Hematopoietic multipotent progenitor cell treated with erythropoietin and hydrocortisone succinate and interleukin-3 and kit ligand, for 4 days (in vitro differentiated cells): ENCODE data around the gene ADGRL3.
"Not testable (repeated sequence)": the region's sequence is repeated elsewhere in the genome, so short reads cannot be mapped to it uniquely, and the experiment has no call there.

Source experiments
- DNase-seq: peaks from one replicate; pipeline ENCODE4 v3.0.0-alpha.2; 2015

Gene ADGRL3

GRCh38 chr4:61933527-61933926 is 733.4 kb downstream of the ADGRL3 start:
- no peak for DNase-seq

GRCh38 chr4:61934198-61934597 is 734.1 kb downstream of the ADGRL3 start:
- DNase-seq: no peak

GRCh38 chr4:61938250-61938846 is 738.2 kb downstream of the ADGRL3 start:
- DNase-seq: peak; percentile 3

- DNase-seq: no peak
These were observed 750.5 kb downstream of the ADGRL3 start for GRCh38 chr4:61950625-61951024.

- no peak for DNase-seq
These were observed 753.3 kb downstream of the ADGRL3 start for GRCh38 chr4:61953386-61953785.

- DNase-seq: no peak
These were observed 758.5 kb downstream of the ADGRL3 start for GRCh38 chr4:61958591-61958990.

- DNase-seq: no peak
These were observed 759.0 kb downstream of the ADGRL3 start for GRCh38 chr4:61959087-61959486.

- no peak for DNase-seq
These were observed 784.3 kb downstream of the ADGRL3 start for GRCh38 chr4:61984260-61984909.

- no peak for DNase-seq
These were observed 785.3 kb downstream of the ADGRL3 start for GRCh38 chr4:61985426-61985825.

GRCh38 chr4:61986929-61987328 is 786.8 kb downstream of the ADGRL3 start:
- not testable (repeated sequence) for DNase-seq

GRCh38 chr4:61992351-61992750 is 792.2 kb downstream of the ADGRL3 start:
- no peak for DNase-seq

GRCh38 chr4:61994036-61994435 is 793.9 kb downstream of the ADGRL3 start:
- no peak for DNase-seq

GRCh38 chr4:61995717-61996340 is 795.7 kb downstream of the ADGRL3 start:
- no peak for DNase-seq

- no peak for DNase-seq
These were observed 796.8 kb downstream of the ADGRL3 start for GRCh38 chr4:61996943-61997342.

GRCh38 chr4:61997831-61998230 is 797.7 kb downstream of the ADGRL3 start:
- no peak for DNase-seq

GRCh38 chr4:62003695-62004094 is 803.6 kb downstream of the ADGRL3 start:
- DNase-seq: no peak

- no peak for DNase-seq
These were observed 804.8 kb downstream of the ADGRL3 start for GRCh38 chr4:62004881-62005280.

- DNase-seq: no peak
These were observed 806.0 kb downstream of the ADGRL3 start for GRCh38 chr4:62006108-62006507.

- DNase-seq: no peak
These were observed 815.1 kb downstream of the ADGRL3 start for GRCh38 chr4:62015043-62015739.

- no peak for DNase-seq
These were observed 818.4 kb downstream of the ADGRL3 start for GRCh38 chr4:62018537-62018936.

- DNase-seq: no peak
These were observed 823.5 kb downstream of the ADGRL3 start for GRCh38 chr4:62023633-62024032.

- DNase-seq: no peak
These were observed 828.6 kb downstream of the ADGRL3 start for GRCh38 chr4:62028745-62029144.

GRCh38 chr4:62030958-62031357 is 830.8 kb downstream of the ADGRL3 start:
- no peak for DNase-seq

- no peak for DNase-seq
These were observed 837.4 kb downstream of the ADGRL3 start for GRCh38 chr4:62037571-62037970.
